A549 (cell line): Measurements from ENCODE around the gene TNFSF8. TPM values are rescaled to one million over a fixed set of nuclear protein-coding genes. Genes with fewer than 3 reads are reported as not detected.

Source experiments
- ATAC-seq, 2 experiments: fragments of 200-7000 bp in 1 of 2; fragments of >200 bp in 1 of 2; cut with Nextera tagmentation in 1 of 2; cut with Tn5 transposase in 1 of 2; 3 replicates each; pipeline versions ENCODE4 v1.8.0 to v1.9.1; 2018 to 2020; ENCODE audit warnings: mild to moderate bottlenecking in 1 of 2, moderate library complexity in 1 of 2
- CTCF ChIA-PET: fragments of 300-600 bp; sonication (Branson Sonifier 250); formaldehyde crosslinking; extraction: SDS; loops from one replicate; lab custom pipeline; 2021; ENCODE audit warnings: antibody characterized with exemption, inconsistent platforms; lab: Yijun Ruan, JAX
- POLR2A ChIA-PET: fragments of 350-600 bp; formaldehyde crosslinking; extraction: SDS; loops from one replicate; lab custom pipeline; 2021; ENCODE audit warnings: antibody characterized with exemption, inconsistent platforms; lab: Yijun Ruan, JAX
- DNase-seq, 2 experiments: peaks; one replicate each; pipeline versions ENCODE4 v3.0.0 to v3.0.0-alpha.2; 2011 to 2016; ENCODE audit warnings: low read depth in 1 of 2, low spot score in 1 of 2
- FAIRE-seq: peaks from 2 replicates; lab custom pipeline; 2011; peaks lifted over from hg19 to GRCh38; lab: Jason Lieb, UNC
- H3K27ac ChIP-seq, 2 experiments: fragments of >200 bp; sonication (Bioruptor Twin); formaldehyde crosslinking; 3 replicates each; pipeline ENCODE4 v1.5.1; 2016 to 2017
- H3K4me1 ChIP-seq: fragments of >200 bp; sonication (Bioruptor Twin); formaldehyde crosslinking; 3 replicates; pipeline ENCODE4 v1.6.1; 2016
- H3K4me2 ChIP-seq: fragments of >200 bp; sonication (Bioruptor Twin); formaldehyde crosslinking; 3 replicates; pipeline ENCODE4 v1.6.1; 2016
- H3K4me3 ChIP-seq: fragments of >200 bp; sonication (Bioruptor Twin); formaldehyde crosslinking; 3 replicates; pipeline ENCODE4 v1.5.1; 2016
- H3K9me3 ChIP-seq: fragments of >200 bp; sonication (Bioruptor Twin); formaldehyde crosslinking; 3 replicates; pipeline ENCODE4 v1.6.1; 2016
- CEBPB ChIP-seq, 2 experiments: fragments of >200 bp in 1 of 2; sonication (Bioruptor Twin) in 1 of 2; formaldehyde crosslinking in 1 of 2; IDR thresholded peaks; 2 replicates each; pipeline ENCODE4 v1.6.1; 2012 to 2016
- EHF ChIP-seq: fragments of 250-450 bp; sonication (Bioruptor Pico); IDR thresholded peaks from 2 replicates; pipeline ENCODE4 v1.5.0; 2020; ENCODE audit warnings: mild to moderate bottlenecking
- EHMT2 ChIP-seq: fragments of 200-600 bp; sonication (generic); IDR thresholded peaks from 2 replicates; pipeline ENCODE4 v1.6.1; 2016; ENCODE audit warnings: antibody characterized with exemption, low read depth, mild to moderate bottlenecking, moderate library complexity
- FOSB ChIP-seq: fragments of 250-450 bp; sonication (Bioruptor Pico); IDR thresholded peaks from 2 replicates; pipeline ENCODE4 v1.5.0; 2020; ENCODE audit warnings: mild to moderate bottlenecking, moderate library complexity
- FOXS1 ChIP-seq: fragments of 250-450 bp; sonication (Bioruptor Pico); IDR thresholded peaks from 2 replicates; pipeline ENCODE4 v1.5.0; 2020; ENCODE audit warnings: mild to moderate bottlenecking, moderate library complexity
- GATA3 ChIP-seq: IDR thresholded peaks from 2 replicates; pipeline ENCODE4 v1.6.1; 2012; ENCODE audit warnings: borderline replicate concordance
- HDAC2 ChIP-seq: fragments of 200-600 bp; sonication (generic); IDR thresholded peaks from 2 replicates; pipeline ENCODE4 v1.6.1; 2016
- HEYL ChIP-seq: fragments of 250-450 bp; sonication (Bioruptor Pico); IDR thresholded peaks from 2 replicates; pipeline ENCODE4 v1.8.0; 2021; ENCODE audit warnings: mild to moderate bottlenecking, moderate library complexity
- HOXB13 ChIP-seq: fragments of 250-450 bp; sonication (Bioruptor Pico); IDR thresholded peaks from 2 replicates; pipeline ENCODE4 v1.5.0; 2020; ENCODE audit warnings: low read depth, mild to moderate bottlenecking, moderate library complexity
- JUN ChIP-seq, 2 experiments: fragments of >200 bp; sonication (Bioruptor Twin); formaldehyde crosslinking; IDR thresholded peaks; 2 replicates in 1 of 2; 3 replicates in 1 of 2; pipeline ENCODE4 v1.6.1; 2016 to 2017
- JUNB ChIP-seq: fragments of >200 bp; sonication (Bioruptor Twin); formaldehyde crosslinking; IDR thresholded peaks from 2 replicates; pipeline ENCODE4 v1.6.1; 2016
- KDM5A ChIP-seq: fragments of 200-600 bp; sonication (generic); IDR thresholded peaks from 2 replicates; pipeline ENCODE4 v1.6.1; 2016; ENCODE audit warnings: antibody characterized with exemption, mild to moderate bottlenecking
- MAFK ChIP-seq: fragments of 450-650 bp; IDR thresholded peaks from 2 replicates; pipeline ENCODE4 v1.6.1; 2014; ENCODE audit not compliant: partially characterized antibody
- MYC ChIP-seq: IDR thresholded peaks from 2 replicates; pipeline ENCODE4 v1.6.1; 2012; ENCODE audit warnings: mild to moderate bottlenecking, inconsistent platforms, low read length, improper control_type of control experiment, borderline replicate concordance
- NR3C1 ChIP-seq: fragments of >200 bp; sonication (Bioruptor Twin); formaldehyde crosslinking; IDR thresholded peaks from 3 replicates; pipeline ENCODE4 v1.6.1; 2017
- POLR2A ChIP-seq: IDR thresholded peaks from 2 replicates; pipeline ENCODE4 v1.6.1; 2012; ENCODE audit warnings: mild to moderate bottlenecking, low read length
- RAD21 ChIP-seq, 2 experiments: fragments of >200 bp in 1 of 2; sonication (Bioruptor Twin) in 1 of 2; formaldehyde crosslinking in 1 of 2; IDR thresholded peaks in 1 of 2; conservative IDR thresholded peaks in 1 of 2; 2 replicates in 1 of 2; 3 replicates in 1 of 2; pipeline ENCODE4 v1.6.1; 2012 to 2018; ENCODE audit warnings: inconsistent platforms in 1 of 2
- RNF2 ChIP-seq: fragments of 200-600 bp; sonication (generic); IDR thresholded peaks from 2 replicates; pipeline ENCODE4 v1.6.1; 2016; ENCODE audit warnings: low read depth, mild to moderate bottlenecking, antibody characterized with exemption, moderate library complexity, borderline replicate concordance
- SMC3 ChIP-seq: fragments of >200 bp; sonication (Bioruptor Twin); formaldehyde crosslinking; IDR thresholded peaks from 3 replicates; pipeline ENCODE4 v1.6.1; 2018; ENCODE audit warnings: inconsistent platforms
- SREBF2 ChIP-seq: fragments of 450-650 bp; IDR thresholded peaks from 2 replicates; pipeline ENCODE4 v1.6.1; 2014; ENCODE audit warnings: mild to moderate bottlenecking, moderate library complexity
- TFCP2L1 ChIP-seq: fragments of 250-450 bp; sonication (Bioruptor Pico); IDR thresholded peaks from 2 replicates; pipeline ENCODE4 v1.5.0; 2021; ENCODE audit warnings: mild to moderate bottlenecking
- ZC3H11A ChIP-seq: fragments of 450-650 bp; IDR thresholded peaks from 2 replicates; pipeline ENCODE4 v1.6.1; 2014; ENCODE audit warnings: antibody characterized with exemption, mild to moderate bottlenecking
- ZFP36 ChIP-seq: fragments of 450-650 bp; IDR thresholded peaks from 2 replicates; pipeline ENCODE4 v1.6.1; 2014; ENCODE audit warnings: borderline replicate concordance; ENCODE audit not compliant: partially characterized antibody
- ZNF302 ChIP-seq: fragments of 250-450 bp; sonication (Bioruptor Pico); IDR thresholded peaks from 2 replicates; pipeline ENCODE4 v1.9.0; 2021; ENCODE audit warnings: inconsistent platforms, mild to moderate bottlenecking, moderate library complexity
- ZSCAN20 ChIP-seq: fragments of 250-450 bp; sonication (Bioruptor Pico); IDR thresholded peaks from 2 replicates; pipeline ENCODE4 v1.8.0; 2022; ENCODE audit warnings: mild to moderate bottlenecking, moderate library complexity
- WGBS: methylation state at CpG from one replicate; pipeline ENCODE4 v1.1.6; 2017; ENCODE audit errors: missing lambda C conversion rate; 5-methylcytosine and 5-hydroxymethylcytosine counted together
- polyA plus RNA-seq, 4 experiments: library from polyadenylated mRNA; depleted of rRNA in 3 of 4; stranded (reverse); fragments of >200 nt; fragmentation: RNase III in 1 of 4; extraction: RNeasy Plus Mini Kit Qiagen cat#74134 plus additional on column Dnase treatment in 1 of 4; gene quantifications; 2 replicates in 3 of 4; 3 replicates in 1 of 4; pipeline ENCODE4 v1.2.3, GENCODE V29; 2011 to 2017
- TF ChIP-seq, protein P1 (sequence below): fragments of >200 bp; sonication (Bioruptor Twin); formaldehyde crosslinking; IDR thresholded peaks from 2 replicates; pipeline ENCODE4 v1.6.1; 2016
- TF ChIP-seq, protein P2 (sequence below): IDR thresholded peaks from 2 replicates; pipeline ENCODE4 v1.6.1; 2012; ENCODE audit warnings: low read depth, borderline replicate concordance
- TF ChIP-seq, protein P3 (sequence below): fragments of 150-350 bp; IDR thresholded peaks from 2 replicates; pipeline ENCODE4 v1.6.1; 2014; ENCODE audit warnings: low read depth, mild to moderate bottlenecking, low read length
- TF ChIP-seq, protein P4 (sequence below): fragments of >200 bp; sonication (Bioruptor Twin); formaldehyde crosslinking; IDR thresholded peaks from 3 replicates; pipeline ENCODE4 v1.6.1; 2016

TNFSF8 gene
- polyA plus RNA-seq, 2 of the 4 experiments (the other 2 are of a cell fraction), result not detected

DNA sequence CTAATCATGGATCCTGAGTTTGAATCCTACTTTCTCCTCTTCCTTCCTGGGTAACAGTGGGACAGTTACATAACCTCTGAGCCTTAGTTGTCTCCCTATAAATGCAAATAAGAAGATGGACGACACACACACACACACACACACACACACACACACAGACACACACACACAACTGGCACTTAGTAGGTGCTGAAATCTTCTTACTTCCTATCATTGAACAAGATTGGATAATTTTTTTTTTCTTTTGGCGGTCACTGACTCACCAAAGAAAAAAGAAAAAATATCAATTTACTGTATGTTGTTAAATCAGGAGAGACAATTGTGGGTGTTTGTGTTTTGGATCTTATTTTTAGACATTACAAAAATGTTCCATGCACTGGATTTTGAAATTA lies 28.4 kb upstream of the TNFSF8 start:
- TF ChIP-seq SMC3 (no peak), JUN (IDR thresholded peaks at IDR 0.05) (no peak), HOXB13 (CRISPR knock-in tag) (no peak), EHMT2 (no peak), GATA3 (no peak), NR3C1 (no peak), KDM5A (no peak), ZC3H11A (no peak), EHF (no peak), SREBF2 (no peak), RAD21 (conservative IDR thresholded peaks at IDR 0.05 in 1 of 2, IDR thresholded peaks at IDR 0.05 in 1 of 2) (no peak), FOXS1 (CRISPR knock-in tag) (no peak), ZNF302 (no peak), TFCP2L1 (CRISPR knock-in tag) (no peak), HDAC2 (no peak), ZFP36 (no peak), MAFK (no peak), POLR2A (no peak)
- TF ChIP-seq, protein P1, sequence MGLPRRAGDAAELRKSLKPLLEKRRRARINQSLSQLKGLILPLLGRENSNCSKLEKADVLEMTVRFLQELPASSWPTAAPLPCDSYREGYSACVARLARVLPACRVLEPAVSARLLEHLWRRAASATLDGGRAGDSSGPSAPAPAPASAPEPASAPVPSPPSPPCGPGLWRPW, result no peak
- CTCF ChIA-PET, result no interaction called here
- Histone ChIP-seq H3K27ac (no peak overlapping the region), H3K4me3 (no peak overlapping the region), H3K9me3 (peaks cover 23% of the 10 kb centered on the region), H3K4me2 (no peak overlapping the region), H3K4me1 (peaks cover 7% of the 10 kb centered on the region)
- DNase-seq, result no peak
- WGBS, result 65% methylated on average over 2 of the region's 2 CpGs
- no peak for FAIRE-seq
- POLR2A ChIA-PET, result no interaction called here
- ATAC-seq, result no peak

DNA sequence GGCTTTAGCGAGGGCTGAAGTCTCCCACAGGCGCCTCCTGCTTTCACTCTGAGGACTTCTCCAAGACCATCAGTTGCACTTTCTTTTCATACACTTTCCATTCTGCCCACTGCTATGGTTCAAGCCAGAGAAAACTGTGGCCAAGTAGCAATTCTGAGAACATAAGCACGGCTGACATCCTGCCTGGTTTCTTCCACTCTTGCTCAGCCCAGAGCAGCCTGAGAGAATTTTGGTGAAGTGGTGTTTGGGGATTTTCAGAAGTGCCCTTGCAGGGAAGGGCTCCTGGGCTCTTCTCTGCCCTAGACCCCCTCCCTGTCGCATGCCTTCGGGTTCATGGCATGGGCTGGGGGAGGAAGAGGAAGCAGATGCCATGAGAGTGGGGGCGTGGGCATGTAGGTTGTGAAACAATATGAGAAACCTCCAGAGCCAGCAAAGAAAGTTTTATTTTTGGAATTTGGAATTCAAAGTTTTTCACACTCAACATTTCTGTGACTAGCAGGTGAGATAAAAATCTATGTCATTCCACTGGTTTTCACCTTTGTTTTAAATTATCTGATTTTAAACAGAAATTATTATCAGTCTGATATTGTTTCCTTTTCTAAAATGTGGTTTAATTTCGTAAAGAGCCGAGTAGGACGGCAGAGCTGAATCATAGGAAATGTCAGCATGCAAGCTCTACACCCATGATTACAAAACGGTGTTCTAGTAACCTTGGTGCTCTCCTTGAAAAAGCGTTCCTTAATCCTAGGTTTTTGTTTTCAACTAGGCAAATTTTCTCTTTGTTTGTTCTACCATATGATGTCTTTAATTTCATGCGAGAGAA lies 27.8 kb upstream of the TNFSF8 start:
- H3K27ac ChIP-seq, result no peak overlapping the region
- no peak overlapping the region for H3K4me3 ChIP-seq
- H3K9me3 ChIP-seq, result peaks cover 23% of the 10 kb centered on the region
- ChIA-PET POLR2A (no interaction called here), CTCF (no interaction called here)
- FAIRE-seq, result no peak
- no peak overlapping the region for H3K4me2 ChIP-seq
- WGBS, result 57% methylated on average over 12 of the region's 12 CpGs
- DNase-seq, result no peak
- no peak for ATAC-seq
- TF ChIP-seq FOXS1 (CRISPR knock-in tag) (no peak), RNF2 (no peak), MAFK (no peak), FOSB (CRISPR knock-in tag) (no peak), MYC (no peak), ZSCAN20 (no peak), ZNF302 (no peak), SREBF2 (no peak), HEYL (CRISPR knock-in tag) (no peak), CEBPB (IDR thresholded peaks at IDR 0.05) (no peak), NR3C1 (no peak), JUNB (no peak), EHF (no peak)
- TF ChIP-seq, protein P2, sequence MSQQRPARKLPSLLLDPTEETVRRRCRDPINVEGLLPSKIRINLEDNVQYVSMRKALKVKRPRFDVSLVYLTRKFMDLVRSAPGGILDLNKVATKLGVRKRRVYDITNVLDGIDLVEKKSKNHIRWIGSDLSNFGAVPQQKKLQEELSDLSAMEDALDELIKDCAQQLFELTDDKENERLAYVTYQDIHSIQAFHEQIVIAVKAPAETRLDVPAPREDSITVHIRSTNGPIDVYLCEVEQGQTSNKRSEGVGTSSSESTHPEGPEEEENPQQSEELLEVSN, result no peak
- TF ChIP-seq, protein P3, sequence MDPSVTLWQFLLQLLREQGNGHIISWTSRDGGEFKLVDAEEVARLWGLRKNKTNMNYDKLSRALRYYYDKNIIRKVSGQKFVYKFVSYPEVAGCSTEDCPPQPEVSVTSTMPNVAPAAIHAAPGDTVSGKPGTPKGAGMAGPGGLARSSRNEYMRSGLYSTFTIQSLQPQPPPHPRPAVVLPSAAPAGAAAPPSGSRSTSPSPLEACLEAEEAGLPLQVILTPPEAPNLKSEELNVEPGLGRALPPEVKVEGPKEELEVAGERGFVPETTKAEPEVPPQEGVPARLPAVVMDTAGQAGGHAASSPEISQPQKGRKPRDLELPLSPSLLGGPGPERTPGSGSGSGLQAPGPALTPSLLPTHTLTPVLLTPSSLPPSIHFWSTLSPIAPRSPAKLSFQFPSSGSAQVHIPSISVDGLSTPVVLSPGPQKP, result no peak
- TF ChIP-seq, protein P4, sequence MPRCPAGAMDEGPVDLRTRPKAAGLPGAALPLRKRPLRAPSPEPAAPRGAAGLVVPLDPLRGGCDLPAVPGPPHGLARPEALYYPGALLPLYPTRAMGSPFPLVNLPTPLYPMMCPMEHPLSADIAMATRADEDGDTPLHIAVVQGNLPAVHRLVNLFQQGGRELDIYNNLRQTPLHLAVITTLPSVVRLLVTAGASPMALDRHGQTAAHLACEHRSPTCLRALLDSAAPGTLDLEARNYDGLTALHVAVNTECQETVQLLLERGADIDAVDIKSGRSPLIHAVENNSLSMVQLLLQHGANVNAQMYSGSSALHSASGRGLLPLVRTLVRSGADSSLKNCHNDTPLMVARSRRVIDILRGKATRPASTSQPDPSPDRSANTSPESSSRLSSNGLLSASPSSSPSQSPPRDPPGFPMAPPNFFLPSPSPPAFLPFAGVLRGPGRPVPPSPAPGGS, result no peak
- peaks cover 13% of the 10 kb centered on the region for H3K4me1 ChIP-seq
